ENCODE measurements around the gene HOXB8.

HOXB8 gene

DNA sequence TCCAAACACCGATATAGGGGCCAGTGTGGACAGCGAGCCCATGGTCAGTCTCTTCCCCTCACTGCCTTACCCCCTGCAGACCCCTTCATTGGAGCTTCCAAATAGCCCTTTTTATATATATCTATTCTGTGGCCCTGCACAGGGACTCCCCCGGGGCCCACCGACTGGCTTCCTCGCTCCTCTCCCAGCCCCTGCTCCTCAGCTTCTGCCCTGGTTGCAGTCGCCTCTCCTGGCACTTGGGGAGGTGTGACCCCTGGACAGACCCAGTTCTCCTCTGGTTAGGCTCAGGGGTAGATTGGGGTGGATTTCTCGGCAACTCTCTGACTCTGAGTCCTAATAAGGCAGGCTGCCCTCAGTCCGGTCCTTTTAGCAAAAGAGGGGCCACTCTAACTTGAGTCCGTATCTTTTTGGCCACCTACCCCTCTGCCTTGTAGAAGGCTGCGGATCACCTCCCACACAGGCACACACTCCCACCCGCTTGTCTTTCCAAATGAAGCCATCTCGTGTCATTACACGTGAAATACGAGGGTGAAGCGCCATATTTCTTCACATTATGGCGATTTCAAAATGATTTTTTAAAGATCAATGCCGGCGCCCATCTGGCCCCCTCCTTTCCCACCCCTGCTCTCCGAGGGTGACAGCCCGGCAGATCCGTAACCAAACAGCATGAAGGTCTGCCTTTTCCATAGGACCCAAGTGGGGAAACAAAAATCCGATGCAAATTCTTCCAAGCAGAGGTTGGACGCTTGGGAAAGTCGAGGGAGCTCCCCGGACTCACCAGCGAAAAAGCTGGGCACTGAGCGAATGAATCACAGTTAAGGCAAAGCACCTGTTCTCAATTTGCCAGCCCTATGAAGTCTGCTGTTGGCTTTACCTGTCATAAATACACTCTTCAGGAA, 12.8 kb upstream of the HOXB8 start:
- Histone ChIP-seq H3K9me2 (replicated peaks; ENCODE audit: insufficient read depth, low read length) (no peaks in the 10 kb centered on the region), H3K27ac (ENCODE audit: low read length) (no peak overlapping the region), H2AFZ (ENCODE audit: low read length) (no peak overlapping the region), H3K4me2 (ENCODE audit: low read depth, low read length) (no peak overlapping the region), H3K4me1 (ENCODE audit: low read length) (no peaks in the 10 kb centered on the region), H3K36me3 (replicated peaks; ENCODE audit: insufficient read depth, low read length) (no peaks in the 10 kb centered on the region), H3K79me2 (ENCODE audit: low read length) (no peaks in the 10 kb centered on the region), H3K27me3 (replicated peaks; ENCODE audit: insufficient read depth, low read length) (peaks cover 74% of the 10 kb centered on the region), H3K9me3 (replicated peaks; ENCODE audit: insufficient read depth, low read length) (no peaks in the 10 kb centered on the region), H3K9ac (ENCODE audit: low read length) (no peak overlapping the region), H3F3A (ENCODE audit: insufficient read depth, low read length) (no peaks in the 10 kb centered on the region), H4K20me1 (ENCODE audit: insufficient read depth, low read length) (no peaks in the 10 kb centered on the region), H3K4me3 (ENCODE audit: low read length) (no peak overlapping the region)
- TF ChIP-seq EZH2 (optimal IDR thresholded peaks at IDR 0.05; ENCODE audit: low read depth, low read length) (no peak), EZH2phosphoT487 (IDR thresholded peaks at IDR 0.05; ENCODE audit: low read length) (no peak), CTCF (IDR thresholded peaks at IDR 0.05; ENCODE audit: low read length) (no peak)
- DNase-seq: no peak

GRCh38 chr17:48627118-48627597, 12.1 kb upstream of the HOXB8 start:
- Histone ChIP-seq H3K9ac (ENCODE audit: low read length) (no peak overlapping the region), H3K27me3 (replicated peaks; ENCODE audit: insufficient read depth, low read length) (peaks cover 81% of the 10 kb centered on the region), H3K79me2 (ENCODE audit: low read length) (no peaks in the 10 kb centered on the region)

DNA sequence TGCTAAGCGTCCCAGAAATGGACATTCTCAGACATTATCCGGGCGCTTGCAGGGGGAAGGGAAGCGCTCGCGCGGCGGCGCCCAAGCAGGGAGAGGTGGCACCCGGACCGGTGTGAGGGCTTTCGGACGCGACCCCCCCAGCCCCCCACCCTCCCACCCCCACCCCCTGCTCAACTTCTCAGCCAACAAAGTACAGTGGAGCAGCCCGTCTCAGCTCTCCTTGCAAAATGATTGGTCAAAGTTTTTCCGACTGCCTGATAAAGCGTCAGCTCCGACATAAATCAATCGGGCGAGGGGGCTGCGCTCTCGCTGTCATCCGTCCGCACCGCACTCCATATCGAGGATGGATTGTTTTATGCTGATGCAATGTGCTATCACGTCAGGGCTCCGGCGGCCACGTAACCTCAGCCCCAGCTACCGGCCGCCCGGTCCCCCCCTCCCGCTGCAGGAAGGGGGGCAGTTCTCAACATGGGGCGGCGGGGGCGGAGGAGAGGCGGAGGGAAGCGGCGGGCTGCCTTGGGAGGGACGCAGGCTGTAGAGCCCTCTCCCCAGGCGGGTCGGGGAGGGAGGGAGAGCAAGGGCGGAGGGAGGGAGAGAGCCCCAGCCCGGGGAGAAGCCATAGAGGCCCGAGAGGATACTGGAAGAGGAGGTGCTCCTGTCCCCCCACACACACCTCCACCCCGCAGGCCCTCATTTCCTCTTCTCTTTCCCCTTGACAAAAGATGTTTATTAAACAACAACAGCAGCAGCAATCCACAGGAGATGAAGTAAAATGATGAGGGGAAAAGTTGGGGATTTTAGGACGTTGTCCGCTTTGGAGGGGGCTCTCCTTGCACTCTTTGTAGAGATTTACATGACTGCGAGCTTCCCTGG, 11.4 kb upstream of the HOXB8 start, which contains the start of gene HOXB9:
Gene HOXB9 (minus strand): TSS at position 114 of the 873 bp plus-strand sequence. CDS start 89 bp downstream, at position 25.
- H3K4me1 ChIP-seq (ENCODE audit: low read length): no peaks in the 10 kb centered on the region
- H3F3A ChIP-seq (ENCODE audit: insufficient read depth, low read length): no peaks in the 10 kb centered on the region
- H3K36me3 ChIP-seq (replicated peaks; ENCODE audit: insufficient read depth, low read length): no peaks in the 10 kb centered on the region
- no peak for TF ChIP-seq EZH2phosphoT487 (IDR thresholded peaks at IDR 0.05; ENCODE audit: low read length)
- TF ChIP-seq CTCF (IDR thresholded peaks at IDR 0.05; ENCODE audit: low read length): no peak
- no peak for TF ChIP-seq EZH2 (optimal IDR thresholded peaks at IDR 0.05; ENCODE audit: low read depth, low read length)
- peak within 1 kb of the TSS; percentile 91 for H3K4me2 ChIP-seq (ENCODE audit: low read depth, low read length)
- H3K27ac ChIP-seq (ENCODE audit: low read length): no peak within 1 kb of the TSS
- H4K20me1 ChIP-seq (ENCODE audit: insufficient read depth, low read length): no peaks in the 10 kb centered on the region
- H3K4me3 ChIP-seq (ENCODE audit: low read length): peak within 1 kb of the TSS; percentile 52
- H3K79me2 ChIP-seq (ENCODE audit: low read length): no peaks in the 10 kb centered on the region
- peak within 1 kb of the TSS; percentile 25 for H2AFZ ChIP-seq (ENCODE audit: low read length)
- H3K9ac ChIP-seq (ENCODE audit: low read length): no peak within 1 kb of the TSS; the same call in 1 of the 2 replicates
- H3K9me3 ChIP-seq (replicated peaks; ENCODE audit: insufficient read depth, low read length): no peaks in the 10 kb centered on the region
- DNase-seq: no peak
- H3K9me2 ChIP-seq (replicated peaks; ENCODE audit: insufficient read depth, low read length): no peaks in the 10 kb centered on the region
- H3K27me3 ChIP-seq (replicated peaks; ENCODE audit: insufficient read depth, low read length): peaks cover 88% of the 10 kb centered on the region

More at GRCh38 chr17:48627118-48627597, 12.1 kb upstream of the HOXB8 start:
- Histone ChIP-seq H3K4me3 (ENCODE audit: low read length) (no peak overlapping the region), H3K4me2 (ENCODE audit: low read depth, low read length) (peak overlapping the region; percentile 62; the same call in 1 of the 2 replicates), H3K9me3 (replicated peaks; ENCODE audit: insufficient read depth, low read length) (no peaks in the 10 kb centered on the region), H3F3A (ENCODE audit: insufficient read depth, low read length) (no peaks in the 10 kb centered on the region), H3K36me3 (replicated peaks; ENCODE audit: insufficient read depth, low read length) (no peaks in the 10 kb centered on the region), H3K9me2 (replicated peaks; ENCODE audit: insufficient read depth, low read length) (no peaks in the 10 kb centered on the region), H2AFZ (ENCODE audit: low read length) (no peak overlapping the region), H3K4me1 (ENCODE audit: low read length) (no peaks in the 10 kb centered on the region), H4K20me1 (ENCODE audit: insufficient read depth, low read length) (no peaks in the 10 kb centered on the region), H3K27ac (ENCODE audit: low read length) (no peak overlapping the region)
- TF ChIP-seq EZH2 (optimal IDR thresholded peaks at IDR 0.05; ENCODE audit: low read depth, low read length): no peak
- TF ChIP-seq CTCF (IDR thresholded peaks at IDR 0.05; ENCODE audit: low read length): no peak
- DNase-seq: no peak
